ENCODE measurements around the gene FAM32A. TPM values are rescaled to one million over a fixed set of nuclear protein-coding genes. Genes with fewer than 3 reads are reported as not detected.

Gene FAM32A
- total RNA-seq, 1 experiment from 2014 or later: 179 TPM

- DNase-seq (ENCODE audit: low read depth): no peak
These were observed 37.6 kb downstream of the FAM32A start for GRCh38 chr19:16222806-16223205.

GRCh38 chr19:16223746-16224145 is 38.5 kb downstream of the FAM32A start:
- no peak for DNase-seq (ENCODE audit: low read depth)

DNA sequence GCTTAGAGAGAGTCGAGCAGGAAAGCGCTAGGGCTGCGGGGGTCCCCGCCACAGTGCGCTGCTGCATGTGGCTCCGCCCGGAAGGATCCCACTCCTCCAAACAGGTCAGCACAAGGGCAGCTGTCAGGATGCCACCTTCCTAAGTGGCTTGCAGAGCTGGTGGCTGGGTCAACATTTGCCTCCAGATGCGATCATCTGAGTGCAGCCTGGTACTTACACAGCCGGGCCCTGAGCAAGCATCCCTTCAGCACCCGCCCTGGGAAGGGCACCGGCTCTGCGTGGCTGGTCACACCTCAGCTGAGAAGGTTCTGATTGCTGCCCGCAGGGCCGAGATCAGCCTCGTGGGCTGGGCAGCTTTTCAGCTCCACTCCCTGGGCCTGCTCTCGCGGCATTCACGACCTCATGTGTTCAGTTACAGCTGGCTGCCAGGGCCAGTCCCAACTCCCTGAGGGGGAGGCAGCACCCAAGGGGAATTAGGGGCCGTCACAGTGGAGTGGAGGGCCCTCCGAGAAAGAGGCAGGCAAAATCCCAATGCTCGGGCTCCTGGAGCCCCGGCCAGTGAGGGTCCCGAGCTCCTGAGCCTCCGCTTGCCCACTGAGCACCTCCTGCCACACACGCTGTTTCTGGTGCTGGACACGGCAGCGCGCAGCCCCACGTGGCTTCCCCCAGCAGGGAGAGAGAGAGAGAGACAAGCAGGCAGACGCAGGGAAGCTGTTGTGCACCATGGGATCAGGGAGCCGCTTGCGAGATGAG is 39.3 kb downstream of the FAM32A start:
- DNase-seq (ENCODE audit: low read depth): no peak

- DNase-seq (ENCODE audit: low read depth): no peak
These were observed 40.3 kb downstream of the FAM32A start for GRCh38 chr19:16225279-16226183.

- no peak for DNase-seq (ENCODE audit: low read depth)
These were observed 41.0 kb downstream of the FAM32A start for GRCh38 chr19:16226184-16226591.

DNA sequence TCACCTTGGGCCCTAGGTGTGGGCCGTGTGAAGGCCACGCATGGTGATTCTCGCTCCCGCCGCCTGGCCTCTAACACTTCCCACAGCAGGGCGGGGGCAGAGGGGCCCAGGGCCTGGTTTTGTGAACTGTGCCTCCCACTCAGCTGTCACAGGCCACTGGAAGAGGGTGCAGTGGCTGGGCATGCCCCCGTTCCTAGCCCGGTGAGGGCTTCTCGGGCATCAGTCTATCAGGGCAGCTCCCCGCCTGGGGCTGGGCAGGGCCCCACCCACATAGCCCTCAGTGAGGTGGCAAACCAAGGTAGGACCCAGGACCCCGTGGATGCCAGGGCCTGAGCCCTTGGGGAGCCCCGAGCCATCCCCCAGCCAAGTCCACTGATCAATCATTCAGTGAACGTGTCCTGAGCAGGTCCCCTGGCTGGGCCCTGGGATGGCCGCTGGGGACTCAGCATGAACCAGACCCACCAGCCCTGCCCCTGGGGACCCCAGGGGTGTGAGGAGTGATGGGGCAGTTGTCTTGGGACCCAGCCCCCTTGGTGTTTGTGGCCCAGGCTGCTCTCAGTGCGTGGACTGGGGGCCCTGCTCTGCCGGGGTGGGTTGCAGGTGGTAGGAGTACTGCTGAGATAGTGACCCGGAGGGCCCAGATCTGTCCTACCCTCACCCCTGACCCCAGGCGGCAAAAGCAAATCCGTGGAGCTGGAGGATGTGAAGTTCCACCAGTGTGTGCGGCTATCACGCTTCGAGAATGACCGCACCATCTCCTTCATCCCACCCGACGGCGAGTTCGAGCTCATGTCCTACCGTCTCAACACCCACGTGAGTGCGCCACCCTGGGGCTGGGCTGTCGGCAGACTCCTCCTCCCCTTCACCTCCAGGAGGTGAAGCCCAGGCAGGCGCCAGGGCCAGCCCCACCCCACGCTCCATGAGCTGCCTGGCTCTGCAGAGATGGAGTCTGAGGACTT is 41.9 kb downstream of the FAM32A start:
- DNase-seq (ENCODE audit: low read depth): no peak

DNA sequence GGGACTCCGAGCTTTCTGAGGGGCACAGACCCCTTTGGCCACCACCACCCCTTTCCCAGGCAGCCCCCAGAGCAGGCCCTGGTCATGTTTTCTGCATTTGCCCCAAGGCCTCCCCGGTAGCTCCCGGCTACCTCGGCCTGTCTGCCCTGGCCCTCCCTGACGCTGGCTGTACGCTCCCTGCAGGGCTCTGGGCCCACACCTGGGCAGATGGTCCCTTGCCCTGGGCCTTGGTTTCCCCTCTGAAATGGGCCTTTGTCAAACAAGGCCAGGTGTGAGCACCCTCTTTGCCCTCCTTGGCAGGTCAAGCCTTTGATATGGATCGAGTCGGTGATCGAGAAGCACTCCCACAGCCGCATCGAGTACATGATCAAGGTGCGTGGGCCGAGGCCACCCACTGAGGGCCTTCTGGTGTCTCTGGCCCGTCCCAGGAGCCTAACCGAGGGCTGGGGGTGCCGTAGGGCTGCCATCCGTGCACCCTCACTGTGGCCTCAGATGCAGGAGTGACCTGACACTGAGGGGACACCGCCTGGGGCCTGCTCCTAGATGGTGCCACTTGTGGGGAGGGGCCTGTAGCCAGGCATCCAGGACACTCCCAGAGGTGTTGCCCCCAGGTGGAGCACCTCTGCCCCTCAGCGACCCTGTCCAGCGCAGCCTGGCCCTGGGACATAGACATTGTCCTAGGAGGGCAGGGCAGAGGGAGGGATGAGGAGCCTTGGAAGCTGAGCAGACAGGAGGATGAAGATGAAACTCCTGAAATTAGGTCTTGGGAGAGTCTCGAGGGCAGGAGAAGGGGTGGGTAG is 42.8 kb downstream of the FAM32A start:
- no peak for DNase-seq (ENCODE audit: low read depth)

DNA sequence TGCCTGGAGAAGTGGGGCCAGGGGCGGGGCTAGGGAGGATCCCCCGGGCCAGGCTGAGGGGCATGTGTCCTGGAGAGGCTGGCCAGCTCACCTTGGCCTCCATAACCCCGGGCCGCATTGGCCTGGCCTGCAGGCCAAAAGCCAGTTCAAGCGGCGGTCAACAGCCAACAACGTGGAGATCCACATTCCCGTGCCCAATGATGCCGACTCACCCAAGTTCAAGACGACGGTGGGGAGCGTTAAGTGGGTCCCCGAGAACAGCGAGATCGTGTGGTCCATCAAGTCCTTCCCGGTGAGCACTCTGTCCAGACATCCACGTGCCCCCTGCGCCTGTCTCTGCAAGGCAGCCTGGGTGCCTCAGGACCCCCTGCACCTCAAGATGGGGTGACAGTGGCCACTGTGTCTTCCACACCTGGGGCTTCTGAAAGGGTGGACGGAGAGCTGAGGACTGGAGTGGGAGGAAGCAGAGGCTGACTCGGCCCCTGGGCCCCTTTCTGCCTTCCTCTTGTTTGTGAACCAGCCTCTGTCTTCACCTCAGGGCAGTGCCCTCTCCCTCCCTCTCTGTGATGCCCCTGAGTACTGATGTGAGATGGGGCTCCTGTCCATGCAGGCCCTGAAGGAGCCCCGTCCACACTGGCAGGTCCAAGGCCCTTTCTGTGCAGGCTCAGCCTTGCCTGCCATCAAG is 43.6 kb downstream of the FAM32A start:
- DNase-seq (ENCODE audit: low read depth): no peak

- DNase-seq (ENCODE audit: low read depth): no peak
These were observed 44.1 kb downstream of the FAM32A start for GRCh38 chr19:16229322-16229641.

- DNase-seq (ENCODE audit: low read depth): no peak
These were observed 46.9 kb downstream of the FAM32A start for GRCh38 chr19:16232127-16232526.

DNA sequence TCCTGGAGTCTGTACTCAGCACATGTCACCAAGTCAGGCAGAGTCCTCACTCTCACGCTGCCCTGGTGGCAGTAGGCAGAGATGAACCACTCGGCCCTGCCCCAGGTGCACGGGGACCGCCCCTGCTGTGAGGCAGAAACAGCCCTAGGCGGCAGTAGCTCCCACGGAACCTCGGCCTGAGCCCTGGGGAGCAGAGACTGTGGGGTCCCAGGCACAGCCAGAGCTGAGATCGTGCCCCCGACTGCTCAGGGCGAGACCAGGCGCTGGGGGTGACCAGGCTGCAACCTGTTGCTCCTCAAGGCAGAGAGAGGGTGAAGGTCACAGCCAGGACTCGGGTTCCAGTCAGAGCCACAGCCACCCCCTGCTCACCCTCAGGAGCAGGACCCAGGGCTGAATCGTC is 47.4 kb downstream of the FAM32A start:
- DNase-seq (ENCODE audit: low read depth): no peak

- no peak for DNase-seq (ENCODE audit: low read depth)
These were observed 48.0 kb downstream of the FAM32A start for GRCh38 chr19:16233081-16233776.

GRCh38 chr19:16233836-16234551 is 48.8 kb downstream of the FAM32A start:
- no peak for DNase-seq (ENCODE audit: low read depth)

- DNase-seq (ENCODE audit: low read depth): no peak
These were observed 49.6 kb downstream of the FAM32A start for GRCh38 chr19:16234552-16235445.

DNA sequence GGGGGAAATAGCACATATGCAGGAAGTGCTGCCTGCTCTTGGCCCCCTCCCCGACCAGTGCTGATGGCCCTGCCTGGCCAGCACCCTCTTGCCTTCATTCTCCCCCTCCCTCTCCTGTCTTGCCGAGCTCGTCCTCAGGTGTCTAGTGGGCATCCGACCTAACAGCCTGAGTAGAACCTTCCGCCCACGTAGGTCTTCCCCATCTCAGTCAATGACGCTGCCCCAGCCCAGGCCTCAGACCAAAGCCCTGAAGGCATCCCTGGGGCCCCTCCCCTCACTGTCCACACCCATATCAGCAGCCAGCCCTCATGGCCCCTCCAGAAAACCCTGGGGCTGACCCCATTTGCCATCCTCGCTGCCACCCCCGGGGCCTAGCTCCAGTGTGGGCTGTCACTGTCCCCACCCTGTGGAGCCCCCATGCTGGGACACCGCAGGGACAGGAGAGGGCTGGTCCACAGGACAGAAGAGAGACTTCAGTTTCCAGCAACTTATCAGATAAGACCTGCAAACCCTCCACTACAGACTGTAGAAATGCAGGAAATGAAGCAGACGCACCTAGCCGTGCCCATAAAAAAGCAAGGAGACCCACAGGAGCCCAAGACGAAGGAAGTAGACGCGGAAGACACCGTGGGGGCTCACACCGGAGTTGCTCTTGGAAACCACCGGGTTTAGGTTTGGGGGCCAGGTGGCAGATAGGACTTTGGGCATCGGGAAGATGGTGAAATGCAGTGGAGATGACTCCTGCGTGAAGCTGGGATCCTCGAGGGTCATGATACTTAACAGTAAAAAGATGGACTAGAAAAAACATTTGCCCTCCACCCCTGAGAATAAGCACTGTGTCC is 50.8 kb downstream of the FAM32A start:
- DNase-seq (ENCODE audit: low read depth): no peak

Measured in HT1080 (cell line).